Thoracic aorta (tissue), 2 donors: ENCODE results near the gene KLC1. TPM values are rescaled to one million over a fixed set of nuclear protein-coding genes. Genes with fewer than 3 reads are reported as not detected.
A peak's percentile ranks its signal among the peaks of the same experiment; 100 is the strongest.

Source experiments
- ATAC-seq: fragments of 150-250 bp; one replicate; pipeline ENCODE4 v1.8.0; 2017; ENCODE audit warnings: low read depth; ENCODE audit not compliant: insufficient number of reproducible peaks, low FRiP score
- DNase-seq: peaks from one replicate; pipeline ENCODE4 v3.0.0-alpha.2; 2020; ENCODE audit warnings: low spot score
- H3K27ac ChIP-seq, 2 donors: fragments of 200-600 bp; sonication (generic); 1 replicate in 1 of 2; 2 replicates in 1 of 2; pipeline ENCODE4 v1.5.1; 2016; ENCODE audit warnings: mild to moderate bottlenecking in 2 of 2, moderate library complexity in 2 of 2
- H3K27me3 ChIP-seq: fragments of 200-600 bp; sonication (generic); replicated peaks from 2 replicates; pipeline ENCODE4 v1.6.0; 2016; ENCODE audit warnings: mild to moderate bottlenecking; ENCODE audit not compliant: insufficient read depth
- H3K36me3 ChIP-seq: fragments of 200-600 bp; sonication (generic); one replicate; pipeline ENCODE4 v1.5.1; 2016
- H3K4me1 ChIP-seq, 2 donors: fragments of 200-600 bp; sonication (generic); 1 replicate in 1 of 2; 2 replicates in 1 of 2; pipeline versions ENCODE4 v1.5.1 to v1.6.0; 2016; ENCODE audit warnings: low read depth in 2 of 2, mild to moderate bottlenecking in 1 of 2; ENCODE audit not compliant: control insufficient read depth in 1 of 2
- H3K4me3 ChIP-seq: fragments of 200-600 bp; sonication (generic); 2 replicates; pipeline ENCODE4 v1.5.1; 2016; ENCODE audit warnings: mild to moderate bottlenecking
- H3K9me3 ChIP-seq: fragments of 200-600 bp; sonication (generic); 2 replicates; pipeline ENCODE4 v1.5.1; 2016
- CTCF ChIP-seq: fragments of 200-600 bp; sonication (generic); IDR thresholded peaks from one replicate; pipeline ENCODE4 v1.5.1; 2019; ENCODE audit warnings: antibody characterized with exemption
- total RNA-seq, 2 donors: library from RNA; depleted of rRNA; stranded (reverse); fragments of >200 nt; gene quantifications; one replicate each; pipeline versions ENCODE4 v1.1.0 to v1.2.3, GENCODE V29; 2016

The KLC1 gene
- total RNA-seq, 2 donors from 2014 or later: 545 to 588 TPM

DNA sequence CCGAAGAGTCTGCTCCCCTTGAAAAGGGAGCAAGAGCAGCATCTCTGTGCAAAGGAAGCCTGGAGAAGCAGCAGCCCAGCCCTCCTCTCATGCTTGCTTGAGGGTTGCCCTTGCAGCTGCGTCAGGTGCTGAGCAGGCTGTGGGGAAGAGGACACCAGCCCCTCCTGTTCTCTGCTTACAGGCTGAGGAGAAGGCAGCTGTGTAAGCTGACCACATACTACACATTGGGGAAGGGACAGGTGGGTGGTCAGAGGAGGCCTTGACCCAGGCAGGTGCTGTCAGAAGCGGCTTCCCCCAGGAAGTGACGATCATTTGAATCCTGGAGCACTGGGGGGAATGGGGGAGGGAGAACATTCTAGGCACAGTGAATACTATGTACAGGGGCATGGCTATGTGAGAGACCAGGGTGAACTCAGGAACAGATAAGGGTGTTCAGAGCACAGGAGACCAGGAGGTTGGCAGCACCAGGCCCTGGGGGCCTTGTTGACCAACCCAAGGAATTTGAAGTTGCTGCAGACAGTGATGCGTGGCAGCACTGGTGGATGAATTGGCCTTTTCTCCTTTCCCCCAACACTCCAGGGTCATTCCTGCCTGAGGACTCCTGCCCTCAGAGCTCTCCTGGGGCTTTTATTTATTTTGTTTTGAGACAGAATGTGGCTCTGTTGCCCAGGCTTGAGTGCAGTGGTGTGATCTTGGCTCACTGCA, 2.7 kb upstream of the KLC1 start:
- H3K9me3 ChIP-seq: no peaks in the 10 kb centered on the region
- TF ChIP-seq CTCF: no peak
- no peaks in the 10 kb centered on the region for H3K36me3 ChIP-seq
- peak overlapping the region; percentile 80 to 99 for H3K27ac ChIP-seq
- no peaks in the 10 kb centered on the region for H3K27me3 ChIP-seq
- H3K4me1 ChIP-seq: peaks cover 23 to 47% of the 10 kb centered on the region in 2 donors
- ATAC-seq (no peak), DNase-seq (no peak)
- no peak overlapping the region for H3K4me3 ChIP-seq

DNA sequence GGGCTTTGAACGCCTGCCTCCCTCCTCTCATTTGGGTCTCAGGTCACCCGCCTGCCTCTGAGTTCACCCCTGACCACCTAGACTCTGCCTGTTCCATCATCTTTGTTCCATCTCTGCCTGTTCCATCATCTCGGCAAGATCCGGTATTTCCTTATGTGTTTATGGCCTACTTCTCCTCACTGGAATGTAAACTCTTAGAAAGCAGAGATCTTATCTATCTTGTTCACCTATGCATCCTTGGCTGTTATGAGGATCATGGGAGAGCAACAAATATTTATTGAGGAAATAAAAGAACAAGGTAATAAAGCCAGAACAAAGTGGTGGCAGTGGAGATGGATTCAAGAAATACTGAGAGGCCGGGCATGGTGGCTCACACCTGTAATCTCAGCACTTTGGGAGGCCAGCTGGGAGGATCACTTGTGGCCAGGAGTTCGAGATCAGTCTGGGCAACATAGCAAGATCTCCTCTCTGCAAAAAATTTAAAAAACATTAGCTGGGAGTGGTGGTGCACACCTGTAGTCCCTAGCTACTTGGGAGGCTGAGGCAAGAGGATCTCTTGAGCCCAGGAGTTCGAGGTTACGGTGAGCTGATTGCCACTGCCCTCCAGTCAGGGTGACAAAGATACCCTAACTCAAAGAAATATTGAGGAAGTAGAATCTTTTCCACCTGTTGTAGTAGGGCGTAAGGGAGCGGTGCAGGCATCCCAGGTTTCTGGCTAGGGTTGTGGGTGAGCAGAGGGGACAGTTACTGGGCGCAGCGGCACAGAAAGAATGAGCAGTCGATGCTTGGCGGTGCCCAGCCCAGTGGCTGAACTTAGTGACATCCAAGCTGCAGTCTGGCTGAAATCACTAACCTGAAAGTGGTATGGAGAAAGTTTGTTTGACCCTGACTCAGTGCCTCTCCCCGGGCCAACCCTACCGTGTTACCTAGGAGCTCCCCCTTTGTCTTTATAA, 1.7 kb upstream of the KLC1 start:
- no peaks in the 10 kb centered on the region for H3K36me3 ChIP-seq
- DNase-seq: no peak
- no peak for ATAC-seq
- H3K4me3 ChIP-seq: no peak overlapping the region
- H3K27me3 ChIP-seq: no peaks in the 10 kb centered on the region
- no peaks in the 10 kb centered on the region for H3K9me3 ChIP-seq
- H3K27ac ChIP-seq: peak overlapping the region; percentile 95 to 99
- peaks cover 23 to 58% of the 10 kb centered on the region in 2 donors for H3K4me1 ChIP-seq
- TF ChIP-seq CTCF: no peak

DNA sequence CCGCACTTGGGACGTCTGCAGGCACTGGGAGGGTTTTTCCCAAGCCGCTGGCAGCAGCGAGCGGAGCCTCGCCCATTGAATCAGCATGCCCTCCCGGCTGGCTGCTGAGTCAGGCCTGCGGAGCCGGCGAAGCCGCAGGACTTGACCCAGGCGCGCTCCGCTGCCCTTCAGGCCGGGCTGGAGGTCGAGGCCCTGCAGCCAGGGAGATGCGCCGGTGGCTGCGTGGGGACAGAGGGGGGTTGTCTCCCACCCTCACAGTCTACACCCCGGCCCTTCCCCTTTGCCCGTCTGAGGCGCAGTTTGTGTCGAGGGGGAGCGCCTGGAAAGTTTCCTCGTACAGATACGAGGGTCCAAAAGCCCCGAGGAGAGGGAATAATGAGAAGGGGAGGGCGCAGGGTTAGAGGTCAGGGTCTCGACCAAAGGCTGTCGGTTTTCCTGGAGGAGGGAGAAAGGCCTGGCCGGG, 759 bp upstream of the KLC1 start:
- no peak for DNase-seq
- Histone ChIP-seq H3K4me3 (peak overlapping the region; percentile 93), H3K27me3 (no peaks in the 10 kb centered on the region), H3K36me3 (no peaks in the 10 kb centered on the region), H3K4me1 (peaks cover 23 to 65% of the 10 kb centered on the region in 2 donors), H3K9me3 (no peaks in the 10 kb centered on the region), H3K27ac (peak overlapping the region; percentile 95 to 99)
- peak; percentile 38 for ATAC-seq
- TF ChIP-seq CTCF: no peak

GRCh38 chr14:103629503-103630121, 601 bp downstream of the KLC1 start:
- H3K4me3 ChIP-seq: peak overlapping the region; percentile 93
- peak overlapping the region; percentile 95 to 99 for H3K27ac ChIP-seq
- no peaks in the 10 kb centered on the region for H3K27me3 ChIP-seq
- H3K4me1 ChIP-seq: peaks cover 23 to 66% of the 10 kb centered on the region in 2 donors
- no peak for ATAC-seq
- no peaks in the 10 kb centered on the region for H3K9me3 ChIP-seq
- no peak for TF ChIP-seq CTCF
- no peak for DNase-seq
- H3K36me3 ChIP-seq: no peaks in the 10 kb centered on the region
